GM23338 (cell line): ENCODE measurements around the gene KRAS. TPM values are rescaled to one million over a fixed set of nuclear protein-coding genes. Genes with fewer than 3 reads are reported as not detected.

Experiments
- ATAC-seq: fragments of 200-7000 bp; cut with Tn5 transposase; 3 replicates; pipeline ENCODE4 v1.9.1; 2020
- DNase-seq: peaks from one replicate; pipeline ENCODE4 v3.0.0-alpha.2; 2015; ENCODE audit warnings: low spot score
- H2AFZ ChIP-seq: fragments of 200-600 bp; sonication (generic); 2 replicates; pipeline ENCODE4 v1.8.0; 2016; ENCODE audit warnings: antibody characterized with exemption, mild to moderate bottlenecking, moderate library complexity
- H3F3A ChIP-seq: fragments of 200-600 bp; sonication (generic); replicated peaks from 2 replicates; pipeline ENCODE4 v1.8.0; 2017; ENCODE audit warnings: antibody characterized with exemption, mixed run types, low read depth
- H3K27ac ChIP-seq: fragments of 200-600 bp; sonication (generic); 2 replicates; pipeline ENCODE4 v1.6.1; 2016; ENCODE audit warnings: low read depth
- H3K27me3 ChIP-seq: fragments of 200-600 bp; sonication (generic); 2 replicates; pipeline ENCODE4 v1.8.0; 2016; ENCODE audit warnings: mild to moderate bottlenecking, mixed run types, moderate library complexity; ENCODE audit not compliant: insufficient read depth
- H3K36me3 ChIP-seq: fragments of 200-600 bp; sonication (generic); 2 replicates; pipeline ENCODE4 v1.8.0; 2016; ENCODE audit warnings: mild to moderate bottlenecking; ENCODE audit not compliant: insufficient read depth
- H3K4me1 ChIP-seq: fragments of 200-600 bp; sonication (generic); 2 replicates; pipeline ENCODE4 v1.8.0; 2016; ENCODE audit warnings: mild to moderate bottlenecking, moderate library complexity; ENCODE audit not compliant: insufficient read depth
- H3K4me2 ChIP-seq: fragments of 200-600 bp; sonication (generic); 2 replicates; pipeline ENCODE4 v1.7.1; 2017; ENCODE audit warnings: mixed run types
- H3K4me3 ChIP-seq: fragments of 200-600 bp; sonication (generic); 2 replicates; pipeline ENCODE4 v1.6.1; 2016; ENCODE audit warnings: mixed run types
- H3K79me2 ChIP-seq: fragments of 200-600 bp; sonication (generic); replicated peaks from 2 replicates; pipeline ENCODE4 v1.8.0; 2017; ENCODE audit warnings: mild to moderate bottlenecking; ENCODE audit not compliant: insufficient read depth
- H3K9me2 ChIP-seq: fragments of 200-600 bp; sonication (generic); 2 replicates; pipeline ENCODE4 v1.8.0; 2017; ENCODE audit not compliant: insufficient read depth
- H4K20me1 ChIP-seq: fragments of 200-600 bp; sonication (generic); replicated peaks from 2 replicates; pipeline ENCODE4 v1.8.0; 2017; ENCODE audit warnings: mild to moderate bottlenecking; ENCODE audit not compliant: insufficient read depth
- H3K27ac Mint-ChIP-seq: 2 replicates; pipeline ENCODE4 v1.8.0; 2020; ENCODE audit warnings: inconsistent platforms, mild to moderate bottlenecking, moderate library complexity, mixed read lengths
- H3K27me3 Mint-ChIP-seq: 3 replicates; pipeline ENCODE4 v1.8.0; 2022; ENCODE audit warnings: low read depth, mild to moderate bottlenecking, moderate library complexity, mixed read lengths, inconsistent platforms; ENCODE audit not compliant: insufficient read depth, poor library complexity
- H3K36me3 Mint-ChIP-seq: 3 replicates; pipeline ENCODE4 v1.8.0; 2021; ENCODE audit warnings: low read depth, mild to moderate bottlenecking, inconsistent platforms, moderate library complexity, mixed read lengths
- H3K4me1 Mint-ChIP-seq: 3 replicates; pipeline ENCODE4 v1.8.0; 2020; ENCODE audit warnings: mild to moderate bottlenecking, inconsistent platforms, mixed read lengths
- H3K4me3 Mint-ChIP-seq: 3 replicates; pipeline ENCODE4 v1.8.0; 2021; ENCODE audit warnings: moderate library complexity, mild to moderate bottlenecking, inconsistent platforms, mixed read lengths
- H3K9me3 Mint-ChIP-seq: 3 replicates; pipeline ENCODE4 v1.8.0; 2020; ENCODE audit warnings: moderate library complexity, mild to moderate bottlenecking, inconsistent platforms, mixed read lengths
- EZH2 ChIP-seq: fragments of 200-600 bp; sonication (generic); IDR thresholded peaks from one replicate; pipeline ENCODE4 v1.8.0; 2017; ENCODE audit warnings: antibody characterized with exemption, mild to moderate bottlenecking, low read depth; ENCODE audit not compliant: unreplicated experiment
- EZH2phosphoT487 ChIP-seq: fragments of 200-600 bp; sonication (generic); IDR thresholded peaks from one replicate; pipeline ENCODE4 v1.8.1; 2018; ENCODE audit warnings: antibody characterized with exemption; ENCODE audit not compliant: unreplicated experiment
- JUNB ChIP-seq: IDR thresholded peaks from one replicate; pipeline ENCODE4 v1.6.1; 2016; ENCODE audit warnings: antibody characterized with exemption; ENCODE audit not compliant: unreplicated experiment
- POLR2AphosphoS5 ChIP-seq: IDR thresholded peaks from 2 replicates; pipeline ENCODE4 v1.6.1; 2016; ENCODE audit warnings: antibody characterized with exemption, low read depth
- STAT1 ChIP-seq: IDR thresholded peaks from one replicate; pipeline ENCODE4 v1.6.1; 2016; ENCODE audit warnings: antibody characterized with exemption; ENCODE audit not compliant: unreplicated experiment
- polyA plus RNA-seq: library from polyadenylated mRNA; unstranded; fragments of >200 nt; fragmentation: Nextera tagmentation; extraction: Ambion mirVana; gene quantifications from 2 replicates; pipeline ENCODE4 v1.2.1, GENCODE V29; 2016
- total RNA-seq: library from RNA; depleted of rRNA; stranded (reverse); fragments of >200 nt; shearing (Covaris generic); gene quantifications from 2 replicates; pipeline ENCODE4 v1.2.3, GENCODE V29; 2014
- TF ChIP-seq, protein P1 (sequence below), 2 experiments: fragments of 200-600 bp in 1 of 2; sonication (generic) in 1 of 2; conservative IDR thresholded peaks; 2 replicates each; pipeline versions ENCODE4 v1.5.1 to v1.6.1; 2016 to 2017; ENCODE audit warnings: antibody characterized with exemption in 2 of 2, low read depth in 2 of 2, mild to moderate bottlenecking in 2 of 2, moderate library complexity in 1 of 2
- TF ChIP-seq, protein P2 (sequence below): IDR thresholded peaks from 2 replicates; pipeline ENCODE4 v1.6.1; 2016; ENCODE audit warnings: antibody characterized with exemption
- TF ChIP-seq, protein P3 (sequence below): fragments of 250-450 bp; sonication (Bioruptor Pico); IDR thresholded peaks from 2 replicates; pipeline ENCODE4 v1.5.0; 2020; ENCODE audit warnings: mild to moderate bottlenecking, moderate library complexity

Gene KRAS
- total and polyA plus RNA-seq, 2 experiments from 2014 or later = 54.7 to 131 TPM

DNA sequence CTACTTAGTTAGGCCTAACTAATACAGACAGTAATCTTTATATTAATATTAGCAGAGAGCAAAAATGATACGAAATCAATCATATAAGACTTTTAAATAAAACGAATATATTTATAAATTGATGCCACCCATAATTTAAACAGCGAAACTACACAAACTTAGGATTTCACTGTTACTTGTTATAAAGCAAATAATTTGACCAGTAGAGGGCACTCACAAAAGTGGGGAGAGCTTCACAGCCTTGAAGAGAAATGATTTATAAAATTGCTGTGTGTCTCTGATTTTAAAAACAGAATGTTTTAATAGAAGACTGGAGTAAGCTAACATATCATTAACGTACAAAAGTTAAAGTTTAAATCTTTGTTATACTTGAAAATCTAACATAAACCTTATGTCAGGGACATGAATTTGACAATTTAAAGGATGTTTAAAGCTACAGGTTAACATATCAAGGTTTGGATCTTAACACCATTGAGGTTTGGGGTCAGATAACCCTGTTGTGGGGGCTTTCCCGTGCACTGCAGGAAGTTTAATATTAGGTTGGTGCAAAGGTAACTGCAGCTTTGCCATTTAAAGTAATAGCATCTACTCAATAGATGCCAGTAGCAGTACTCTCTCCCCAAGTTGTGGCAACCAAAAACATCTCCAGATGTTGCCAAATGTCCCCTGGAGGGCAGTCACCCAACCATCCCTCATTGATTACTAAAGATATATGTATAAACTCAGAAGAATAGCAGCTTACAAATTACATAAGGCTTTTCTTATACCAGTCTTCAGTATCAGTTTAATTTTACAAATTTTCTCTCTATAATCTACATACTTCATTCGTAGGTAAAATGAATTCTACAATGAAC is 9.3 kb downstream of the KRAS start:
- Mint-ChIP-seq H3K27me3 (no peaks in the 10 kb centered on the region), H3K36me3 (peaks cover 31% of the 10 kb centered on the region), H3K27ac (no peak overlapping the region), H3K4me1 (no peaks in the 10 kb centered on the region), H3K4me3 (no peak overlapping the region), H3K9me3 (no peaks in the 10 kb centered on the region)
- Histone ChIP-seq H3F3A (no peaks in the 10 kb centered on the region), H3K27ac (no peak overlapping the region), H3K9me2 (no peaks in the 10 kb centered on the region), H3K4me2 (no peak overlapping the region), H3K36me3 (no peaks in the 10 kb centered on the region), H3K27me3 (no peaks in the 10 kb centered on the region), H2AFZ (no peak overlapping the region), H3K4me3 (no peak overlapping the region), H4K20me1 (peaks cover 15% of the 10 kb centered on the region), H3K4me1 (no peaks in the 10 kb centered on the region), H3K79me2 (peaks cover 80% of the 10 kb centered on the region)
- TF ChIP-seq, protein P1, sequence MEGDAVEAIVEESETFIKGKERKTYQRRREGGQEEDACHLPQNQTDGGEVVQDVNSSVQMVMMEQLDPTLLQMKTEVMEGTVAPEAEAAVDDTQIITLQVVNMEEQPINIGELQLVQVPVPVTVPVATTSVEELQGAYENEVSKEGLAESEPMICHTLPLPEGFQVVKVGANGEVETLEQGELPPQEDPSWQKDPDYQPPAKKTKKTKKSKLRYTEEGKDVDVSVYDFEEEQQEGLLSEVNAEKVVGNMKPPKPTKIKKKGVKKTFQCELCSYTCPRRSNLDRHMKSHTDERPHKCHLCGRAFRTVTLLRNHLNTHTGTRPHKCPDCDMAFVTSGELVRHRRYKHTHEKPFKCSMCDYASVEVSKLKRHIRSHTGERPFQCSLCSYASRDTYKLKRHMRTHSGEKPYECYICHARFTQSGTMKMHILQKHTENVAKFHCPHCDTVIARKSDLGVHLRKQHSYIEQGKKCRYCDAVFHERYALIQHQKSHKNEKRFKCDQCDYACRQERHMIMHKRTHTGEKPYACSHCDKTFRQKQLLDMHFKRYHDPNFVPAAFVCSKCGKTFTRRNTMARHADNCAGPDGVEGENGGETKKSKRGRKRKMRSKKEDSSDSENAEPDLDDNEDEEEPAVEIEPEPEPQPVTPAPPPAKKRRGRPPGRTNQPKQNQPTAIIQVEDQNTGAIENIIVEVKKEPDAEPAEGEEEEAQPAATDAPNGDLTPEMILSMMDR (conservative IDR thresholded peaks at IDR 0.05; ENCODE audit: low read depth in 2 of 2) = peak; percentile 55 to 84
- TF ChIP-seq, protein P2, sequence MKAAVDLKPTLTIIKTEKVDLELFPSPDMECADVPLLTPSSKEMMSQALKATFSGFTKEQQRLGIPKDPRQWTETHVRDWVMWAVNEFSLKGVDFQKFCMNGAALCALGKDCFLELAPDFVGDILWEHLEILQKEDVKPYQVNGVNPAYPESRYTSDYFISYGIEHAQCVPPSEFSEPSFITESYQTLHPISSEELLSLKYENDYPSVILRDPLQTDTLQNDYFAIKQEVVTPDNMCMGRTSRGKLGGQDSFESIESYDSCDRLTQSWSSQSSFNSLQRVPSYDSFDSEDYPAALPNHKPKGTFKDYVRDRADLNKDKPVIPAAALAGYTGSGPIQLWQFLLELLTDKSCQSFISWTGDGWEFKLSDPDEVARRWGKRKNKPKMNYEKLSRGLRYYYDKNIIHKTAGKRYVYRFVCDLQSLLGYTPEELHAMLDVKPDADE = no peak
- no peak for TF ChIP-seq EZH2phosphoT487
- DNase-seq (peak; percentile 70), ATAC-seq (no peak)

DNA sequence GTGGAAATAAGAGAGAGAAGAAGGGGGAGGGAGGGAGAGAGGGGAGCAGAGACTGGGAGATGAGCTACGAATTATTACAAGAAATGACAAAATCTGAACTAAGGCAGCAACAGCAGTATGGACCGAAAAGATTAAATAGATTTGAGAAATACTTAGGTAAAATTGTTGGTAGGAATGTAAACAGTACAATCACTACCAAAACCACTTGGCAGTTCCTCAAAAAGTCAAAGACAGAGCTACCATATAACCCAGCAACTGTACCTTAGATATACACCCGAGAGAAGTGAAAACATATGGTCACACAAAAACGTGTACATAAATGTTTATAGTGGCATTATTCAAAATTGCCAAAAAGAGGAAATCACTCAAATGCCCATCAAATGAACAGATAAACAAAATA is 14.1 kb downstream of the KRAS start:
- TF ChIP-seq EZH2phosphoT487 = no peak
- no peak for TF ChIP-seq POLR2AphosphoS5
- no peak for TF ChIP-seq STAT1
- TF ChIP-seq, protein P3, sequence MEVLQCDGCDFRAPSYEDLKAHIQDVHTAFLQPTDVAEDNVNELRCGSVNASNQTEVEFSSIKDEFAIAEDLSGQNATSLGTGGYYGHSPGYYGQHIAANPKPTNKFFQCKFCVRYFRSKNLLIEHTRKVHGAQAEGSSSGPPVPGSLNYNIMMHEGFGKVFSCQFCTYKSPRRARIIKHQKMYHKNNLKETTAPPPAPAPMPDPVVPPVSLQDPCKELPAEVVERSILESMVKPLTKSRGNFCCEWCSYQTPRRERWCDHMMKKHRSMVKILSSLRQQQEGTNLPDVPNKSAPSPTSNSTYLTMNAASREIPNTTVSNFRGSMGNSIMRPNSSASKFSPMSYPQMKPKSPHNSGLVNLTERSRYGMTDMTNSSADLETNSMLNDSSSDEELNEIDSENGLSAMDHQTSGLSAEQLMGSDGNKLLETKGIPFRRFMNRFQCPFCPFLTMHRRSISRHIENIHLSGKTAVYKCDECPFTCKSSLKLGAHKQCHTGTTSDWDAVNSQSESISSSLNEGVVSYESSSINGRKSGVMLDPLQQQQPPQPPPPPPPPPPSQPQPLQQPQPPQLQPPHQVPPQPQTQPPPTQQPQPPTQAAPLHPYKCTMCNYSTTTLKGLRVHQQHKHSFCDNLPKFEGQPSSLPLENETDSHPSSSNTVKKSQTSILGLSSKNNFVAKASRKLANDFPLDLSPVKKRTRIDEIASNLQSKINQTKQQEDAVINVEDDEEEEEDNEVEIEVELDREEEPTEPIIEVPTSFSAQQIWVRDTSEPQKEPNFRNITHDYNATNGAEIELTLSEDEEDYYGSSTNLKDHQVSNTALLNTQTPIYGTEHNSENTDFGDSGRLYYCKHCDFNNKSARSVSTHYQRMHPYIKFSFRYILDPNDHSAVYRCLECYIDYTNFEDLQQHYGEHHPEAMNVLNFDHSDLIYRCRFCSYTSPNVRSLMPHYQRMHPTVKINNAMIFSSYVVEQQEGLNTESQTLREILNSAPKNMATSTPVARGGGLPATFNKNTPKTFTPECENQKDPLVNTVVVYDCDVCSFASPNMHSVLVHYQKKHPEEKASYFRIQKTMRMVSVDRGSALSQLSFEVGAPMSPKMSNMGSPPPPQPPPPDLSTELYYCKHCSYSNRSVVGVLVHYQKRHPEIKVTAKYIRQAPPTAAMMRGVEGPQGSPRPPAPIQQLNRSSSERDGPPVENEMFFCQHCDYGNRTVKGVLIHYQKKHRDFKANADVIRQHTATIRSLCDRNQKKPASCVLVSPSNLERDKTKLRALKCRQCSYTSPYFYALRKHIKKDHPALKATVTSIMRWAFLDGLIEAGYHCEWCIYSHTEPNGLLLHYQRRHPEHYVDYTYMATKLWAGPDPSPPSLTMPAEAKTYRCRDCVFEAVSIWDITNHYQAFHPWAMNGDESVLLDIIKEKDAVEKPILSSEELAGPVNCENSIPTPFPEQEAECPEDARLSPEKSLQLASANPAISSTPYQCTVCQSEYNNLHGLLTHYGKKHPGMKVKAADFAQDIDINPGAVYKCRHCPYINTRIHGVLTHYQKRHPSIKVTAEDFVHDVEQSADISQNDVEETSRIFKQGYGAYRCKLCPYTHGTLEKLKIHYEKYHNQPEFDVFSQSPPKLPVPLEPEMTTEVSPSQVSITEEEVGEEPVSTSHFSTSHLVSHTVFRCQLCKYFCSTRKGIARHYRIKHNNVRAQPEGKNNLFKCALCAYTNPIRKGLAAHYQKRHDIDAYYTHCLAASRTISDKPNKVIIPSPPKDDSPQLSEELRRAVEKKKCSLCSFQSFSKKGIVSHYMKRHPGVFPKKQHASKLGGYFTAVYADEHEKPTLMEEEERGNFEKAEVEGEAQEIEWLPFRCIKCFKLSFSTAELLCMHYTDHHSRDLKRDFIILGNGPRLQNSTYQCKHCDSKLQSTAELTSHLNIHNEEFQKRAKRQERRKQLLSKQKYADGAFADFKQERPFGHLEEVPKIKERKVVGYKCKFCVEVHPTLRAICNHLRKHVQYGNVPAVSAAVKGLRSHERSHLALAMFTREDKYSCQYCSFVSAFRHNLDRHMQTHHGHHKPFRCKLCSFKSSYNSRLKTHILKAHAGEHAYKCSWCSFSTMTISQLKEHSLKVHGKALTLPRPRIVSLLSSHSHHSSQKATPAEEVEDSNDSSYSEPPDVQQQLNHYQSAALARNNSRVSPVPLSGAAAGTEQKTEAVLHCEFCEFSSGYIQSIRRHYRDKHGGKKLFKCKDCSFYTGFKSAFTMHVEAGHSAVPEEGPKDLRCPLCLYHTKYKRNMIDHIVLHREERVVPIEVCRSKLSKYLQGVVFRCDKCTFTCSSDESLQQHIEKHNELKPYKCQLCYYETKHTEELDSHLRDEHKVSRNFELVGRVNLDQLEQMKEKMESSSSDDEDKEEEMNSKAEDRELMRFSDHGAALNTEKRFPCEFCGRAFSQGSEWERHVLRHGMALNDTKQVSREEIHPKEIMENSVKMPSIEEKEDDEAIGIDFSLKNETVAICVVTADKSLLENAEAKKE (CRISPR knock-in tag) = no peak
- no peak for TF ChIP-seq EZH2
- no peak for TF ChIP-seq JUNB
- no peaks in the 10 kb centered on the region for H3K36me3 ChIP-seq
- H3K4me2 ChIP-seq = no peak overlapping the region
- Mint-ChIP-seq H3K36me3 (peaks cover 24% of the 10 kb centered on the region), H3K9me3 (no peaks in the 10 kb centered on the region), H3K4me3 (no peak overlapping the region), H3K27me3 (no peaks in the 10 kb centered on the region), H3K27ac (no peak overlapping the region), H3K4me1 (no peaks in the 10 kb centered on the region)
- no peak overlapping the region for H3K27ac ChIP-seq
- no peak overlapping the region for H3K4me3 ChIP-seq
- no peaks in the 10 kb centered on the region for H3K9me2 ChIP-seq
- H3F3A ChIP-seq = no peaks in the 10 kb centered on the region
- peaks cover 11% of the 10 kb centered on the region for H4K20me1 ChIP-seq
- no peaks in the 10 kb centered on the region for H3K4me1 ChIP-seq
- no peaks in the 10 kb centered on the region for H3K27me3 ChIP-seq
- H3K79me2 ChIP-seq = peaks cover 65% of the 10 kb centered on the region
- ATAC-seq (no peak), DNase-seq (no peak)
- H2AFZ ChIP-seq = no peak overlapping the region
